ENCODE measurements around the gene PTGIS. TPM values are rescaled to one million over a fixed set of nuclear protein-coding genes. Genes with fewer than 3 reads are reported as not detected.
A peak's percentile ranks its signal among the peaks of the same experiment; 100 is the strongest.

PTGIS gene
- total RNA-seq, 1 donor from 2014 or later, result 43.6 TPM

GRCh38 chr20:49501917-49502316 is 66.0 kb downstream of the PTGIS start:
- Mint-ChIP-seq H3K27ac (no peak overlapping the region), H3K4me3 (no peak overlapping the region), H3K36me3 (ENCODE audit: low read depth) (no peaks in the 10 kb centered on the region), H3K27me3 (ENCODE audit: insufficient read depth) (peaks cover 33% of the 10 kb centered on the region), H3K9me3 (no peaks in the 10 kb centered on the region), H3K4me1 (ENCODE audit: low read depth) (no peaks in the 10 kb centered on the region)
- no peak for DNase-seq (ENCODE audit: low spot score)
- intact Hi-C loops (cut with micrococcal nuclease), result no loop called here

- no peaks in the 10 kb centered on the region for H3K4me1 Mint-ChIP-seq (ENCODE audit: low read depth)
Measured at GRCh38 chr20:49497398-49497669, 70.6 kb downstream of the PTGIS start.

GRCh38 chr20:49496553-49497397 is 71.2 kb downstream of the PTGIS start:
- H3K27me3 Mint-ChIP-seq (ENCODE audit: insufficient read depth), result peaks cover 21% of the 10 kb centered on the region
- H3K9me3 Mint-ChIP-seq, result no peaks in the 10 kb centered on the region
- no peaks in the 10 kb centered on the region for H3K36me3 Mint-ChIP-seq (ENCODE audit: low read depth)
- no peaks in the 10 kb centered on the region for H3K4me1 Mint-ChIP-seq (ENCODE audit: low read depth)
- H3K27ac Mint-ChIP-seq, result no peak overlapping the region
- intact Hi-C loops (cut with micrococcal nuclease), result no loop called here
- no peak for DNase-seq (ENCODE audit: low spot score)
- H3K4me3 Mint-ChIP-seq, result no peak overlapping the region

More at GRCh38 chr20:49497398-49497669, 70.6 kb downstream of the PTGIS start:
- no peaks in the 10 kb centered on the region for H3K36me3 Mint-ChIP-seq (ENCODE audit: low read depth)
- intact Hi-C loops (cut with micrococcal nuclease), result no loop called here
- peaks cover 21% of the 10 kb centered on the region for H3K27me3 Mint-ChIP-seq (ENCODE audit: insufficient read depth)
- no peaks in the 10 kb centered on the region for H3K9me3 Mint-ChIP-seq
- no peak for DNase-seq (ENCODE audit: low spot score)
- no peak overlapping the region for H3K4me3 Mint-ChIP-seq
- no peak overlapping the region for H3K27ac Mint-ChIP-seq

- intact Hi-C loops (cut with micrococcal nuclease), result no loop called here
- Mint-ChIP-seq H3K27me3 (ENCODE audit: insufficient read depth) (peaks cover 19% of the 10 kb centered on the region), H3K9me3 (no peaks in the 10 kb centered on the region), H3K27ac (no peak overlapping the region), H3K36me3 (ENCODE audit: low read depth) (no peaks in the 10 kb centered on the region), H3K4me3 (no peak overlapping the region), H3K4me1 (ENCODE audit: low read depth) (no peaks in the 10 kb centered on the region)
- no peak for DNase-seq (ENCODE audit: low spot score)
Measured at GRCh38 chr20:49496043-49496442, 71.9 kb downstream of the PTGIS start.

GRCh38 chr20:49490689-49491088 is 77.2 kb downstream of the PTGIS start:
- no peaks in the 10 kb centered on the region for H3K36me3 Mint-ChIP-seq (ENCODE audit: low read depth)
- no peak for DNase-seq (ENCODE audit: low spot score)
- H3K27me3 Mint-ChIP-seq (ENCODE audit: insufficient read depth), result peaks cover 27% of the 10 kb centered on the region
- H3K27ac Mint-ChIP-seq, result no peak overlapping the region
- no peaks in the 10 kb centered on the region for H3K4me1 Mint-ChIP-seq (ENCODE audit: low read depth)
- H3K4me3 Mint-ChIP-seq, result no peak overlapping the region
- intact Hi-C loops (cut with micrococcal nuclease), result no loop called here
- no peaks in the 10 kb centered on the region for H3K9me3 Mint-ChIP-seq

- H3K4me1 Mint-ChIP-seq (ENCODE audit: low read depth), result peaks cover 3% of the 10 kb centered on the region
- intact Hi-C loops (cut with micrococcal nuclease), result no loop called here
- H3K27ac Mint-ChIP-seq, result no peak overlapping the region
- no peak for DNase-seq (ENCODE audit: low spot score)
- no peak overlapping the region for H3K4me3 Mint-ChIP-seq
- no peaks in the 10 kb centered on the region for H3K9me3 Mint-ChIP-seq
- H3K27me3 Mint-ChIP-seq (ENCODE audit: insufficient read depth), result peaks cover 31% of the 10 kb centered on the region
- H3K36me3 Mint-ChIP-seq (ENCODE audit: low read depth), result no peaks in the 10 kb centered on the region
Measured at GRCh38 chr20:49489688-49490087, 78.2 kb downstream of the PTGIS start.

GRCh38 chr20:49486064-49486463 is 81.9 kb downstream of the PTGIS start:
- intact Hi-C loops (cut with micrococcal nuclease), result no loop called here
- DNase-seq (ENCODE audit: low spot score), result no peak
- Mint-ChIP-seq H3K27me3 (ENCODE audit: insufficient read depth) (peaks cover 42% of the 10 kb centered on the region), H3K4me3 (no peak overlapping the region), H3K36me3 (ENCODE audit: low read depth) (no peaks in the 10 kb centered on the region), H3K27ac (no peak overlapping the region), H3K9me3 (no peaks in the 10 kb centered on the region), H3K4me1 (ENCODE audit: low read depth) (peaks cover 9% of the 10 kb centered on the region)

GRCh38 chr20:49485563-49485962 is 82.4 kb downstream of the PTGIS start:
- peaks cover 9% of the 10 kb centered on the region for H3K4me1 Mint-ChIP-seq (ENCODE audit: low read depth)
- intact Hi-C loops (cut with micrococcal nuclease), result no loop called here

GRCh38 chr20:49484180-49485140 is 83.5 kb downstream of the PTGIS start:
- intact Hi-C loops (cut with micrococcal nuclease), result loop anchor here (1.0 to 5.0 kb wide), 4 partner anchors 50 to 150 kb away; no protein-coding TSS in a partner anchor
- Mint-ChIP-seq H3K27me3 (ENCODE audit: insufficient read depth) (peaks cover 48% of the 10 kb centered on the region), H3K36me3 (ENCODE audit: low read depth) (no peaks in the 10 kb centered on the region)

More at GRCh38 chr20:49485563-49485962, 82.4 kb downstream of the PTGIS start:
- no peak overlapping the region for H3K4me3 Mint-ChIP-seq
- DNase-seq (ENCODE audit: low spot score), result no peak
- no peaks in the 10 kb centered on the region for H3K9me3 Mint-ChIP-seq
- no peak overlapping the region for H3K27ac Mint-ChIP-seq
- H3K27me3 Mint-ChIP-seq (ENCODE audit: insufficient read depth), result peaks cover 43% of the 10 kb centered on the region
- H3K36me3 Mint-ChIP-seq (ENCODE audit: low read depth), result no peaks in the 10 kb centered on the region

GRCh38 chr20:49483696-49484123 is 84.2 kb downstream of the PTGIS start:
- Mint-ChIP-seq H3K4me3 (no peak overlapping the region), H3K27me3 (ENCODE audit: insufficient read depth) (peaks cover 50% of the 10 kb centered on the region)

More at GRCh38 chr20:49484180-49485140, 83.5 kb downstream of the PTGIS start:
- H3K9me3 Mint-ChIP-seq, result no peaks in the 10 kb centered on the region
- H3K4me3 Mint-ChIP-seq, result peak overlapping the region; percentile 85
- peaks cover 9% of the 10 kb centered on the region for H3K4me1 Mint-ChIP-seq (ENCODE audit: low read depth)
- DNase-seq (ENCODE audit: low spot score), result peak; percentile 67
- H3K27ac Mint-ChIP-seq, result peak overlapping the region; percentile 66

GRCh38 chr20:49483018-49483695 is 84.8 kb downstream of the PTGIS start:
- no peak for DNase-seq (ENCODE audit: low spot score)
- Mint-ChIP-seq H3K4me3 (no peak overlapping the region), H3K36me3 (ENCODE audit: low read depth) (no peaks in the 10 kb centered on the region), H3K27ac (no peak overlapping the region), H3K9me3 (no peaks in the 10 kb centered on the region), H3K4me1 (ENCODE audit: low read depth) (peaks cover 9% of the 10 kb centered on the region), H3K27me3 (ENCODE audit: insufficient read depth) (peaks cover 46% of the 10 kb centered on the region)
- intact Hi-C loops (cut with micrococcal nuclease), result loop anchor here (5.0 kb wide), 1 partner anchor 124 kb away; no protein-coding TSS in a partner anchor

More at GRCh38 chr20:49483696-49484123, 84.2 kb downstream of the PTGIS start:
- Mint-ChIP-seq H3K36me3 (ENCODE audit: low read depth) (no peaks in the 10 kb centered on the region), H3K4me1 (ENCODE audit: low read depth) (peaks cover 9% of the 10 kb centered on the region), H3K27ac (no peak overlapping the region), H3K9me3 (no peaks in the 10 kb centered on the region)
- DNase-seq (ENCODE audit: low spot score), result no peak
- intact Hi-C loops (cut with micrococcal nuclease), result loop anchor here (1.0 to 5.0 kb wide), 4 partner anchors 51 to 149 kb away; no protein-coding TSS in a partner anchor

- H3K9me3 Mint-ChIP-seq, result no peaks in the 10 kb centered on the region
- peaks cover 9% of the 10 kb centered on the region for H3K4me1 Mint-ChIP-seq (ENCODE audit: low read depth)
- peaks cover 48% of the 10 kb centered on the region for H3K27me3 Mint-ChIP-seq (ENCODE audit: insufficient read depth)
- H3K27ac Mint-ChIP-seq, result no peak within 1 kb of the TSS
- intact Hi-C loops (cut with micrococcal nuclease), result loop anchor here (5.0 kb wide), 1 partner anchor 125 kb away; no protein-coding TSS in a partner anchor
- H3K4me3 Mint-ChIP-seq, result no peak within 1 kb of the TSS
- peak; percentile 39 for DNase-seq (ENCODE audit: low spot score)
- no peaks in the 10 kb centered on the region for H3K36me3 Mint-ChIP-seq (ENCODE audit: low read depth)
Measured at GRCh38 chr20:49482621-49483017, 85.3 kb downstream of the PTGIS start, which contains the start of gene KCNB1. TSS of gene KCNB1 (minus strand) at chr20:49482668. CDS start at chr20:49482480, 188 bp downstream.

All from activated T-helper 1 cell treated with anti-CD3 and anti-CD28 coated beads, Interleukin-12 subunit alpha, Interleukin-12 subunit beta, Interleukin-2, Interleukin-4 antibody, amounts not matched to agents 30 ng/mL and 10 ng/mL and 1 ng/mL, durations not matched to agents 14 hours and 24 hours and 36 hours (primary cell).